LNCaP clone FGC (cell line): ENCODE data around the gene OR5B21.

ENCODE experiments used
- DNase-seq: peaks from one replicate; pipeline ENCODE4 v3.0.0-alpha.2; 2011; ENCODE audit warnings: low read depth
- H3K4me3 ChIP-seq: 2 replicates; pipeline ENCODE4 v1.5.1; 2011; ENCODE audit warnings: mild to moderate bottlenecking, low read depth, low read length, control low read depth
- TF ChIP-seq, protein P1 (sequence below): IDR thresholded peaks from 2 replicates; pipeline ENCODE4 v1.5.1; 2012; ENCODE audit warnings: mild to moderate bottlenecking; ENCODE audit not compliant: control insufficient read depth, insufficient read depth; ENCODE audit errors: extremely low read depth

Gene OR5B21

DNA sequence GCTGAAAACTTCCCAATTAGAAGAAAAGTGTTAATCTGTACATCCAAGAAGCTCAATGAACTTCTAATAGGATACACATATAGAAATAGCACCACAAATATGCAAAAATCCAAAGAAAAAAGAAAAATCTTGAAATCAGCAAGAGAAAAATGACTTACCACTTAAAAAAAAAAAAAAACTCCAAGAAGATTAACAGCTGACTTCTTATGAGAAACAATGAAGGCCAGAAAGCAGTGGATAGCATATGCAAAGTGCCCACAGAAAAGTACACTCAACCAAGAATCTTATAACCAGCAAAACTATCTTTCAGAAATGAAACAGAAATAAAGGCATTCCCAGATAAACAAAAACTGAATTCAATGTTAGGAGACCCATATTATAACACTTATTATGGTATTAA, 36.0 kb downstream of the OR5B21 start:
- no peak overlapping the region for H3K4me3 ChIP-seq
- TF ChIP-seq, protein P1, sequence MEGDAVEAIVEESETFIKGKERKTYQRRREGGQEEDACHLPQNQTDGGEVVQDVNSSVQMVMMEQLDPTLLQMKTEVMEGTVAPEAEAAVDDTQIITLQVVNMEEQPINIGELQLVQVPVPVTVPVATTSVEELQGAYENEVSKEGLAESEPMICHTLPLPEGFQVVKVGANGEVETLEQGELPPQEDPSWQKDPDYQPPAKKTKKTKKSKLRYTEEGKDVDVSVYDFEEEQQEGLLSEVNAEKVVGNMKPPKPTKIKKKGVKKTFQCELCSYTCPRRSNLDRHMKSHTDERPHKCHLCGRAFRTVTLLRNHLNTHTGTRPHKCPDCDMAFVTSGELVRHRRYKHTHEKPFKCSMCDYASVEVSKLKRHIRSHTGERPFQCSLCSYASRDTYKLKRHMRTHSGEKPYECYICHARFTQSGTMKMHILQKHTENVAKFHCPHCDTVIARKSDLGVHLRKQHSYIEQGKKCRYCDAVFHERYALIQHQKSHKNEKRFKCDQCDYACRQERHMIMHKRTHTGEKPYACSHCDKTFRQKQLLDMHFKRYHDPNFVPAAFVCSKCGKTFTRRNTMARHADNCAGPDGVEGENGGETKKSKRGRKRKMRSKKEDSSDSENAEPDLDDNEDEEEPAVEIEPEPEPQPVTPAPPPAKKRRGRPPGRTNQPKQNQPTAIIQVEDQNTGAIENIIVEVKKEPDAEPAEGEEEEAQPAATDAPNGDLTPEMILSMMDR = no peak
- no peak for DNase-seq

DNA sequence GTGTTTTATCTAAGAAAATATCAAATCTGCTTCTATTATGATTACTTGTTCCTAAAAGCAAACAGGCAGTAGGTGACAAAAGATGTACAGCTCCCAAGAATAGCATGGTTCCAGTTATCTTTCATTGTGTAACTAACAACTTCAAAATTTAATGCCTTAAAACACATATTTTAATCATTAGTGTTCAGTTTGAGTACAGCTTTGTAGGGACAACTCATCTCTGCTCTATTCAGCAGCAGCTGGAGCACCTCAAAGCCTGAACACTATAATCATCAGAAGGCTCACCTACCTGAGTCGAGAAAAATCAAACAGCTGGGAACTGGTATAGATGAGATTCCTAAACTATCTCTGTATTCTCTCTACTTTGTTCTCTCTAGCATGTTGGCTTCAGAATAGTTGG, 41.6 kb downstream of the OR5B21 start:
- no peak for DNase-seq
- H3K4me3 ChIP-seq = no peak overlapping the region
- TF ChIP-seq, protein P1 = no peak

GRCh38 chr11:58465690-58466089, 42.2 kb downstream of the OR5B21 start:
- TF ChIP-seq, protein P1 = no peak
- H3K4me3 ChIP-seq = no peak overlapping the region
- no peak for DNase-seq
